IPS-11a (cell line): ENCODE data around the gene RNASE7.

Experiments
- H3K4me3 ChIP-seq: one replicate; pipeline ENCODE4 v1.5.1; 2013; ENCODE audit warnings: low read depth, low read length, control low read depth

The RNASE7 gene

GRCh38 chr14:21042918-21043317 is 756 bp downstream of the RNASE7 start:
- no peak overlapping the region for H3K4me3 ChIP-seq

GRCh38 chr14:21043387-21043973 is 1.3 kb downstream of the RNASE7 start:
- H3K4me3 ChIP-seq: no peak overlapping the region

GRCh38 chr14:21043974-21044618 is 1.9 kb downstream of the RNASE7 start:
- H3K4me3 ChIP-seq: no peak overlapping the region

- no peak overlapping the region for H3K4me3 ChIP-seq
These were observed 5.2 kb downstream of the RNASE7 start for GRCh38 chr14:21047378-21047781.

DNA sequence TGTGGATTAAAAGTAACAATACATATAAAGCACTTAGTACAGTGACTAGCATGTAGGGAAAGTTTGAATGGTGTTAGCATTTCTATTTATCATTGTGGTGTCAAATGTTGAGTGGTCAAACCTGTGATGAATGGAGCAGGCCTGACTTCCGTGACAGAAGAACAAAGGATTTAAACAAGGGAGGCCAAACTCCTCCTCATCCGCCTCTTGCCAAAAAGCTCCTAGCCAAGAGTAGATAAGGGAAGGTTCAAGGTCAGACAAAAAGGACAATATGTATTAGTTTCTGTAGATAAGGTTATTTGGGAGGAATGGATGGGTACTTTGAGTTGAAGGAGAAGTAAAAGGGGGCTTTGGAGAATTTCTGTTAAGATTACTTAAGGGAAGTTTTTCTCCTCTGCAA is 6.5 kb downstream of the RNASE7 start:
- no peak overlapping the region for H3K4me3 ChIP-seq

DNA sequence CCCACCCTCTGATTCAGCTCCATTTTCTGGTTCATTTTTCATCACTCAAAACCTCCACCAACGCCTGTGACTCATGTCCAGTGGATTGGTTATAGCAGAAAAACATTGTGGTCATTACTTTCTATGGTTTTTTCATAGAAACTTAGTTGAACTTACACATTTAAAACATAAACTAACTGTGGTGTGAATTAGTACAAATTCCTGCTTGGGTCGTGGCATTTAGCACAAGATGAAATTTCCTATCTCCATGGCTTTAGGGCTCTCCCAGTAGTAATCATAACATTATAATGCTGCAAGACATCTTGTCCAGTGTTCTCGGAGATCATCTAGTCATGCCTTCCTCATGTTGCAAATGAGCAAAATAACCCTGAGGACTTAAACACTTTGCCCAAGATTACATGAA is 7.1 kb downstream of the RNASE7 start:
- no peak overlapping the region for H3K4me3 ChIP-seq

DNA sequence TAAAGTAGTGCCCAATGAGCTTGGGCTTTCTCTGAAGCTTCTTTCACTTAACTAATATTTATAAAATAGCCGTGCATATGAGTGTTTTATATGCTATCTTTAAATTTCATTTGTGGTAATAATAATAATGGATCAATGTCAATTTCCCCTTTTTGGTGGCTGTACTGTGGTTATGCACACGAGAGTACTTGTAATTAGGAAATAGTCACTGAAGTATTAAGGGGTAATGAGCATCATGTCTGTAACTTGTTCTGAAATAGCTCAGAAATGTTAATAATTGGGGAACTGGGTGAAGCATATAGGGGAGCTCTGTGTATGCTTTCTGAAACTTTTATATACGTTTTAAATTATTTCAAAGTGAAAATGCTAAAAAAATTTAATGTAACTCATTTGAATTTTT is 8.4 kb downstream of the RNASE7 start:
- no peak overlapping the region for H3K4me3 ChIP-seq

GRCh38 chr14:21053184-21054122 is 11.3 kb downstream of the RNASE7 start:
- no peak overlapping the region for H3K4me3 ChIP-seq

GRCh38 chr14:21054123-21054767 is 12.1 kb downstream of the RNASE7 start:
- H3K4me3 ChIP-seq: no peak overlapping the region

GRCh38 chr14:21054768-21055145 is 12.6 kb downstream of the RNASE7 start:
- no peak overlapping the region for H3K4me3 ChIP-seq

DNA sequence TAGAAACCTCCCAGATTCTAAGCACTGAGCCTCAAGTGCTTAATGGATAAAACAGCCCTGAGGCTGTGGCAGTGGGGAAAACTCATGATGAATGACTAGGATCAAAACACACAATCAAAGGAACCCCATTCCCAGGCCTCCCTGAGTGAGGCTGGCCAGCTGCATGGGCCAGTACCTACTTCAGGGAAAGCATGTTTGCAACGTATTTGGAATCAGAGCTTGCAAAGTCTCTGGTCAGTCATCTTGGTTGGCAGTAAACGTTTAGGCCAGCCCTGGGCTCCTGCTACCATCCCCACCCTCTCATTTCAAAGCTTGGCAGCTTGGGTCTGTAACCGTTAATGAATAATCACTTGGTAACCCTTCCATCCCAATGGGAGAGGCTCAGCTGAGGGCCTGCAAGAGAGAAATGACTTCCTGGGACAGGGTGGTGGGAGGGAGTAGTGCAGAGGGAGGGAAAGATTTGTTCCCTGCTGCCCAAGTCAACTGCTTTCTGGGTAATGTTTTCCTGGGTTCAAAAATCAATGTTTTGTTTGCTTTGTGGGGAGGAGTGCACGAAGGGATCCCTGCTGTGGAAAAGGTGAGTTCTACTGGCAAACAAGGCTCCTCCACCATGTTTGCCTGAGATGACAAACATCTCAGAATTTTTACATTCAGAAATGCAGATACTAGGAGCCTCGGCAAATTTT is 13.4 kb downstream of the RNASE7 start:
- no peak overlapping the region for H3K4me3 ChIP-seq

- no peak overlapping the region for H3K4me3 ChIP-seq
These were observed 14.5 kb downstream of the RNASE7 start for GRCh38 chr14:21056520-21057163.

DNA sequence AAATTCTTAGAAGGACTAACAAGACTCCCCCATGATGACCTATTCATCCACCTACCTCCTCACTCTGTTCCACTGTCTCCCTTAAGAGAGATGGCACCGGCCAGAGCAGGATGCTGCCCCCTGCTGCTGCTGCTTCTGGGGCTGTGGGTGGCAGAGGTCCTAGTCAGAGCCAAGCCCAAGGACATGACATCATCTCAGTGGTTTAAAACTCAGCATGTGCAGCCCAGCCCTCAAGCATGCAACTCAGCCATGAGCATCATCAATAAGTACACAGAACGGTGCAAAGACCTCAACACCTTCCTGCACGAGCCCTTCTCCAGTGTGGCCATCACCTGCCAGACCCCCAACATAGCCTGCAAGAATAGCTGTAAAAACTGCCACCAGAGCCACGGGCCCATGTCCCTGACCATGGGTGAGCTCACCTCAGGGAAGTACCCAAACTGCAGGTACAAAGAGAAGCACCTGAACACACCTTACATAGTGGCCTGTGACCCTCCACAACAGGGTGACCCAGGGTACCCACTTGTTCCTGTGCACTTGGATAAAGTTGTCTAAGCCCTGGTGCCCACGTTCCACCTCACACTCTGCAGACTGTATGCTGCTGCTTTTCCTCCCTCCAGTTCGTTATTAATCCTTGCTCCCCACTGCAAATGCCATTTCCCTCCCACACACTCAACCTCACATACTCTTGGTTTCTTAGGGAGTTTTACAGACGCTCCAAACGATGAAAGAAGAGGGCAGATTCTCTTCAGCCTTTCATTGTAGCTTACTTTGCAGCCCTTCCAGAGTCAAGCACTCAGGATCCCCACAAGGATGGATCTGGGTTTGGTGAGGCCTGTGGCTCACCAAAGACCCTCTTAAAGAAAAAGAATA is 15.9 kb downstream of the RNASE7 start, which contains the start of gene RNASE8:
RNASE8 (plus strand) TSS at position 20 of the 873 bp plus-strand sequence; CDS start at position 91, 71 bp downstream.
- no peak within 1 kb of the TSS for H3K4me3 ChIP-seq

GRCh38 chr14:21058903-21059302 is 16.7 kb downstream of the RNASE7 start:
- H3K4me3 ChIP-seq: no peak overlapping the region

DNA sequence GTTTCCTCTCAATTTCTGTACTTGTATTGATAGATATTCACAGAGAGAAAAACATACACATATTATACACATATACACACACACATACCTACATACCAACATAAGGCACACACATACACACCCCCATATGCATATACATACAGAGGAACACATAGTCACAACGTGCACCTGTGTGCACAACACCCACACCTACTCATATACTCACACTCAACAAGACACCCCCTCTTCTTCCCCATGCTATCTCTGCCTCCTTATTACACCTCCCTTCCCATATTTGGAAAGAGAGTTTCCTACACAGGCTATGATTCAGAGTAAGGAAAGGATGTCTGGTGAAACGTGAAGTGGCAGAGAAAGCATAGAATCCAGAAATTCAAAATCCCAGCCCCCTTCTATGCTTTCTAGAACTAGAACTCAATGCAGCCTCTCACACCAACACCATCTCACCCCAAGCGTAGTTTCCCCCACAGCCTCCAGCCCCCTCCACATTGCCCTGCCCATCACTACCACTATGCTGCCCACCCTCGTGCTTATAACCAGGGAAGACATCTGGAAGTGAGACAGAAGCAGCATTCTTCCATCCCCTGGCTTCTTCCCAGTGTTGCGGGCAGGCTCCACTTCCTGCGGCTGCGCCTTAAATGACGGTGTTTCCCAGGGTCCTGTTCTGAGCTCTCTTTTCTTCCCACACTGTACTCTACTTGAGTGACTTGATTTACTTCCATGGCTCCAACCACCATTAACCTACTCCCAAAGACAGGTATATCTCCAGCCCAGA is 17.9 kb downstream of the RNASE7 start:
- no peak overlapping the region for H3K4me3 ChIP-seq

- no peak overlapping the region for H3K4me3 ChIP-seq
These were observed 18.6 kb downstream of the RNASE7 start for GRCh38 chr14:21060614-21061346.

DNA sequence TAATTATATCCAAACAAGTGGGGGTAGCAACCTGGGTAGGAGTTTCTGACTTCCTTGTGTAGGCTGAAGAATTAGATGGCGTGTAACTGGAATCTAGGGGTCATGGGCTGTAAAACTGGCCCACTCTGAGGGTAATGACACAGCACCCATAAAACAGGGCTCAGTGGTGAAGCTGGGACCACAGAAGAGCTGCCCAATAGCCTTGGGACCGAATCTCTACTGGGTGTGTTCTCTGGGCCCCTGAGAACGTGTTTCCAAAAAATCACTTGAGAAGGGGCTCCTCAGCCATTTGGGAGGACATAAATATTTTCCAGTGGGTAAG is 19.1 kb downstream of the RNASE7 start:
- H3K4me3 ChIP-seq: no peak overlapping the region

DNA sequence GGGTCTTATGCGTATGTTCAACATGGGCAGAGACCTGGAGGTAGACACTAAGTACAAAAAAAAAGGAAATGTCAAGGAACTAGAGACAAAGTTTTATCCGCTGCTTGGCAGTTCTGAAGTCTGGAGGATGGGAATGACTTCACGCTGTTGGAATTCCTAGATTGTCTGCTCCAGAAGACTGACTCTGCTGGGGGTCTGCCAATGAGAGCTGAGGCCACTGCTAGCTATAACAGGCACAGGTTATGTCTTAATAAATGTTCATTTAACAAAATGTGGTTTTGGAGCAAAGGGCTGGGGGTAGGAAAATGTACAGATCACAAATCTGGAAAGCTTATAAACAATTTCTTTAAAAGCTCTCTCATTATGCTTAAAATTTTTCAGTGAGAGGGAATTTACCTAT is 21.3 kb downstream of the RNASE7 start:
- no peak overlapping the region for H3K4me3 ChIP-seq
